GM12891 (cell line): Measurements from ENCODE around the gene SLC35E2B.
"Not testable (repeated sequence)": the region's sequence is repeated elsewhere in the genome, so short reads cannot be mapped to it uniquely, and the experiment has no call there.

Source experiments
- PAX5 ChIP-seq: IDR thresholded peaks from 2 replicates; pipeline ENCODE4 v1.6.1; 2011; ENCODE audit warnings: low read length, moderate library complexity, mild to moderate bottlenecking; ENCODE audit not compliant: insufficient read depth, severe bottlenecking
- POLR2A ChIP-seq: IDR thresholded peaks from 2 replicates; pipeline ENCODE4 v1.6.1; 2011; ENCODE audit warnings: low read depth, low read length, control low read depth
- POLR2AphosphoS5 ChIP-seq: IDR thresholded peaks from 2 replicates; pipeline ENCODE4 v1.6.1; 2011; ENCODE audit warnings: low read depth, low read length, control low read depth
- POU2F2 ChIP-seq: IDR thresholded peaks from 2 replicates; pipeline ENCODE4 v1.6.1; 2011; ENCODE audit warnings: low read depth, mild to moderate bottlenecking, control low read depth, low read length, moderate library complexity
- SPI1 ChIP-seq: IDR thresholded peaks from 2 replicates; pipeline ENCODE4 v1.6.1; 2011; ENCODE audit warnings: low read depth, low read length, control low read depth
- TAF1 ChIP-seq: IDR thresholded peaks from 2 replicates; pipeline ENCODE4 v1.6.1; 2011; ENCODE audit warnings: low read depth, low read length, control low read depth

GRCh38 chr1:1662830-1663560, 29.6 kb downstream of the SLC35E2B start:
- TF ChIP-seq POLR2AphosphoS5, POLR2A, TAF1, SPI1, POU2F2, PAX5: not testable (repeated sequence)
